GM12875 (cell line): ENCODE results near the gene ADISSP.
A peak's percentile ranks its signal among the peaks of the same experiment; 100 is the strongest.
"Not testable (repeated sequence)": the region's sequence is repeated elsewhere in the genome, so short reads cannot be mapped to it uniquely, and the experiment has no call there.

Experiments used
- H3K4me3 ChIP-seq: one replicate; pipeline ENCODE4 v1.5.1; 2011; ENCODE audit warnings: low read depth, low read length, control low read depth
- CTCF ChIP-seq: IDR thresholded peaks from 2 replicates; pipeline ENCODE4 v1.5.1; 2011; ENCODE audit warnings: low read depth, mild to moderate bottlenecking, control low read depth, inconsistent platforms, low read length, moderate library complexity, borderline replicate concordance; ENCODE audit not compliant: insufficient read depth

The ADISSP gene

GRCh38 chr20:3797592-3798372 lies 30.2 kb upstream of the ADISSP start:
- peak overlapping the region; percentile 55 for H3K4me3 ChIP-seq
- TF ChIP-seq CTCF, result no peak

- no peak for TF ChIP-seq CTCF
- peak overlapping the region; percentile 55 for H3K4me3 ChIP-seq
These were observed 29.6 kb upstream of the ADISSP start for GRCh38 chr20:3797226-3797545.

GRCh38 chr20:3796477-3797225 lies 29.1 kb upstream of the ADISSP start:
- H3K4me3 ChIP-seq, result peak overlapping the region; percentile 55
- no peak for TF ChIP-seq CTCF

- peak within 1 kb of the TSS; percentile 55 for H3K4me3 ChIP-seq
- TF ChIP-seq CTCF, result peak; percentile 62
These were observed 28.2 kb upstream of the ADISSP start, which contains the start of gene CDC25B for GRCh38 chr20:3795511-3796468. Gene CDC25B (plus strand): TSS chr20:3796310. CDS start chr20:3796532, 222 bp downstream.

GRCh38 chr20:3794701-3795420 lies 27.3 kb upstream of the ADISSP start:
- TF ChIP-seq CTCF, result no peak
- H3K4me3 ChIP-seq, result no peak overlapping the region

GRCh38 chr20:3794168-3794567 lies 26.6 kb upstream of the ADISSP start:
- H3K4me3 ChIP-seq, result not testable (repeated sequence)

GRCh38 chr20:3789201-3789600 lies 21.6 kb upstream of the ADISSP start:
- not testable (repeated sequence) for H3K4me3 ChIP-seq
